GM18909 (cell line): ENCODE data around the gene TMEM214.
"Not testable (repeated sequence)": the region's sequence is repeated elsewhere in the genome, so short reads cannot be mapped to it uniquely, and the experiment has no call there.

Experiments
- ATAC-seq: cut with Tn5 transposase; IDR thresholded peaks from one replicate; pipeline ENCODE4 v1.9.1; 2021; ENCODE audit warnings: mild to moderate bottlenecking; ENCODE audit not compliant: unreplicated experiment, poor library complexity

The TMEM214 gene

DNA sequence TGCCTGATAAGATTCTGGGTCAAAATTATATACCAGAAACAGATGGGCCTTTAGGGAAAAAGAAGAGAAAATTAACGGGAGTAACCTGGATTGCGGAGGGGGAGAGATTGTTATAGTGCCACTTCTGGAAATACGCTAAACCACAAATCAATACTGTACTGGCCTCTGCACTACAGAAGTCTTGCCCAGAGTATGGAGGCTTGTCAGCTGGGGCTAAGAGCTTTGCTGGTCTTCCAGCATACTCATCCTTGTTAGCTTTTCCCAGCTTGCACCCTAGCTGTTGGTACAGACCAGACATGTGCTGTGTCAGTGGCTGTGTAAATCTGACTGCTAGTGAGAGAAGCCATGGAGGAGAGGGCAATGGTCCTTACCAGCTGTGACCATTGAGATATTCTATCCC, 27.6 kb downstream of the TMEM214 start:
- ATAC-seq = no peak

DNA sequence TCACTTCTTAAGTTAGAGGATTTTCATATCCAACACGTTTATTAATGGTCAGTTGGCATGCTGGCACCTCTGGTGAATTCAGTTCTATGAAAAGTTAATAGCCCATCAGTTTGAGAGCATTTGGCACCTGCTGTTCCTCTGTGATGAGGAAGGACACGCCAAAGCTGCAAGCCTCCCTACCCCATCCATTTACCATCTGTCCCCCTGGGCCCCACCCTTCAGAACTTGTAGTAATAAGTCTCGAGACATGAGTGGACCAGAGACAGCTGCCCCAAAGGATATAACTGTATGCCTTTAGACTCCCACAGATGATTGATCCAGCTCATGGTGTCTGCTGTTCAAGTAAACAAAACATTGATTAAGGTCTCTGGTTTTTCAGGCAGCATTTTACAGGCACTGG, 32.4 kb downstream of the TMEM214 start:
- no peak for ATAC-seq

DNA sequence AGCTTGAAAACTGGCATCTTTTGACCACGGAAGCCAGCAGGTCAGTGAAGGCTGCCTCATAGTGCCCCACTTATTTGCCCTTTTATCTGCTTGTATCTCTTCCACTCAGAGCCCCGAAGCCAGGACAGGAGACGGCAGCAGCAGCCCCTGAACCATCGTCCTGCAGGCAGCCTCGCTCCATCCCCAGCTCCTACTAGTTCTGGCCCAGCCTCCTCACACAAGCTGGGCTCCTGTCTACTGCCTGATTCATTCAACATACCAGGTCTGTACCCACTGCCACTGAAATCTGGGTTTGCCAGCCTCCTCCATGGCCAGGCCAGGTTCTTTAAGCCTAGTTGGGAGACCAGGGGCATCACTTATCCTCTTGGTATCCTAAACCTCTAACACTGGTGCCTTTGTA, 34.6 kb downstream of the TMEM214 start:
- ATAC-seq = no peak

DNA sequence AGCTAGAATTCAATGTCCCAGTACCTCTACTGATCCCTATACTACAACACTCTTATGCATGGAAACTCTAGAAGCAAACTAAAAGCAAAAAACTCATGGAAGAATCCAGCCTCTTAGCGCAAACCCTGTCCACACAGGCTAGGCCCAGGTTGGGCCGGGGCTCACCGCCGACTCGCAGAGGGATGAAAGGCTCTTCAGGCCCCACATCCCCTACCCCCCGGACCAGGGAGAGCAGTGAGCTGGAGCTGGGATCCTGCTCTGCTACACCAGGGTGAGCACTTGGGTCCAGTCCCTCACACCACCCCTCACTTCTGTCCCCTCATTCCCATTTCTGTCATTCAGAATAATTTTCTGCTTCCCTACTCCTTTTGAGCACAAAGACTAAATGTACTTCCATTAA, 36.7 kb downstream of the TMEM214 start:
- no peak for ATAC-seq

DNA sequence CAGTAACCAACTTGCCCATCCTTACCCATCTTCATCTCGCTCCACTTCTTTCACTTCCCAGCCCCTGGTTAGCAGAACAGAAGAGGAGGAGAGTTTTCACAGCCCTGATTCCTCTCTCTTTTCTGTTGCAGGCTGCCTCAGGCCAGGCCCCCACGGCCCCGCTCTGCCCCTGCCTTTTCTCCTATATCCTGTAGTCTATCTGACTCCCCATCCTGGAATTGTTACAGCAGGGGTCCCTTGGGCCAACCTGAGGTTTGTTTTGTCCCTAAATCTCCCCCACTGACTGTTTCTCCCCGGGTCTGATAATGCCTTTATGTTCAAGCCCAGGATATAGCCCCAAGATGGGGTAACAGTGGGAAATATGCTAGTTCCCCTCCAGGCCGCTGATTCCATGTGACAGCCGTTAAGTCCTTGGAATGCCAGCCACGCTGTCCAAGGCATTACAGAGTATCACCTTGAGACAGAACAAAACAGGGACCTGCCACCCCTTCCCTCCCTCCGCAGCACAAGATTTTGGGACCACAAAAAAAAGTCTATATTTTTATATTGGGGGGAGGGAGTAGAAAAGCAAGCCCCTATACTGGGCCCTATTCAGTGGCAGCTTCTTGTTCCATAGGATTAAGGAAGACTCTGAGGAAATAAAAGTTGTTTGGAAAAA, 37.3 kb downstream of the TMEM214 start:
- ATAC-seq = no peak

DNA sequence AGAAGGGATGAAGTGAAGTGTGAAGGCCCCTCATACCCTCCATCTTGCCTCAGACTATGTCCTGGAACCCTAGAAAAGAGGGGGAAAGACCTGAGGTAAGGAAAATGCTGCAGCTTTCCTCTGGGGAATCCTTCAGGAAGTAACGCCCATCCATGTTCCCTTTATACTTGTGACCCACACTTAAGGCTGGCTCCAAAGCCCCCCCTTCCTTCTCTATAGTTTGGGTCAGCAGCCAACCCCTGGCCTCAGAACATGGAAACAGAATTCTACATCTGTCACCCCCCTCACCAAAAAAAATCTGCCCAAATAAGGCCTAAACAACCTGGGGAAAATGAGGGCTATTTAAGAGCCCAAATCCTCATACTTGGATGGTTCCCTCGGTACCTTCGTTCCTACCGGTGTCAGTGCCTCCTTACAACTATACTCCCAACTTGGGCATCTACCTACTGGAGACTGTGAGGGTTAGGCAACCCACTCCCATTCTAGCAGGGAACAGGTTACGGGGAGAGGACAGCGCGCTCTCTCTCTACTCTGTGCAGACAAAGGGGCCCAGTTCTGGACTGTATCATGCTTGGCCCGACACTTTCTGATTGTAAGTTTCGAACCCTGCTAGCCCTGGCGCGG, 38.0 kb downstream of the TMEM214 start:
- ATAC-seq = no peak

DNA sequence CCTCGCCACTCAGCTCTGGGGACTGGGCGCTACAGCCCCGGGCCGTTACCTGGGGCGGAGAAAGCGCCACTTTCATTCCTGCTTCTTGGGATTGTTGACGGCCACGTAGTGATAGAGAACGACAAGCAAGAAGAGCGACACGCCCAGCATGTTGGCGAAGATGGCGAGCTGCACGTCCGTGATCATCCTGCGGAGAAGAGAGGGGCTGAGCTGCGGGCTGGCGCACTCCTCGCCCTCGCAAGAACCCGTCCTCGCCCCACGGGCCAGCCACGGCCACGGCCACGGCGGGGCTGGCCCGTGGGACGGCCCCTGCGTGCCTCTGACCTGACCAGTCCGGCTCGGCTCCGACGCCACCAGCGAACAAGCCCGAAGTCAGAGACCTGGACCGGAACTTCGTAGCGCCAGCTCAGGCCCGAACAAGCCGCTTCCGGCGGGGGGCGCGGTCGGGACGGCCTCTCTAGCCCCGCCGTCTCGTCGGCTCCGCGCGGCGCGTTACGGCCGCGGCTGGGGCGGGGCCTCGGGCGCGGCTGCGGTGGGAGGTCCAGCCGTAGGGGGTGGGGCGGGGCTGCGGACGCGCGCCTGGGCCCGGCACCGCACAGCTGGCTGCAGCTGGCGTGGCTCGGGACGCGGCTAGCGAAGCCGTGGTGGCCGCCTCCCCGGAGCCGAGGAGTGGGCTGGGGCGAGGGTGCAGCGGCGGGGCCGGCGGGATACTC, 38.7 kb downstream of the TMEM214 start, which contains the start of gene OST4:
OST4 (minus strand) TSS at position 378 of the 713 bp plus-strand sequence.
- ATAC-seq = peak; percentile 87

DNA sequence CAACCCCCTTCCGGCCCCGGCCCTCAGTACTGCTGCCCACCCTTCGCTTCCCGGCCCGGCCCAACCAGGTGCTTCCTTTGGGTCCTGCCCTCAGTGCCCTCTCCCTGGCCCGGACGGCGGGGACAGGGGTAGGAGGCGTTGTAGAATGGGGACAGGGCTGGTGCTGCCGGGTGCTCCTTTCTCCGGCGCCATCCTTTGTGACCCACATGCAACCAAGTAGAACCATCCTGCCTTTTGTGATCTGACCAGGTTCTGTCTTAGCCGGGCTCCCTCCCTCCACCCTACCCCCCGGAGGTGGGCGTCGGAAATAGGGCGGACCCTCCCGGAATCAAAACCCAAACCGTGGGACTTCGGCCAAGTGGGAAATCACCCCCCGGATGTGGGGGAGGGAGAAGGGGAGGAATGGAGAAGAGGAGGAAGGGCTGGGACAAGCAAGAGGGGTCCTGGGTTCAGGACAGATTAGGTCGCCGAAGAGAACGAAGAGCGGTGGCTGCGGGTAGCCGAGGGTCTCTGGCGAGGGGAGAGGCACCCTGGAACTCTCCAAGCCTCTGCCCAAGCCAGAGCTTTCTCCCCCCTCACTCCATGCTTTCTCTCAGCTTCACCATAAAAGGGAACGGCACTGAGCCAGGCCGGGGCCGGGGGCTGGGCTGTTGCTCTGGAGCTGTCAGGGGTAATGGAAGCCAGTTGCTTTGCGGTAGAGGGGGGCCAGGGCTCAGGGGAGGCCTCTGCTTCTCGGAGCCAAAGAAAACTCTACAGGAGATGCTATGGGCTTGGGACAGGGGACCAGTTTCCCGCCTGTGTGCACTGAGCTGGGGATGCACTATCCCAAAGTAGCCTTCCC, 39.4 kb downstream of the TMEM214 start:
- ATAC-seq = peak; percentile 12

DNA sequence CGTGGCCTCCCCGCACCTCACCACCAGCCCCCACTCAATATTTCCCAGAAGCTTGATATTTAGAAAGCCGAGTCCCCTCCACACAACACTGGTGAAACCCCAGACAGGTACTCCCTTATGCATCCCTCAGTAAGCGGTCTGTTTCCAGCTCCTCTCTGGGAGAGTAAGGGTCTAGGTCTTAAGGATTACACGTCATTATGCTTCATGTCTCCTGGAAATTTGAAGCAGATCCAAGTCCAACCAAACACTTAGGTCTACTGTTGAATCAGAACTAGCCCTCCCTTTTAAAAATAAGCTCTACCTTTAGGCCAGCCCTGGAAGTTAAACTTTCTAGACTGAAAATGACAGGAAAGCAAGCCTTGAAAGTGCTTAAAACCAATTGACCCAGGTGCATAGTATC, 40.2 kb downstream of the TMEM214 start:
- ATAC-seq = no peak

DNA sequence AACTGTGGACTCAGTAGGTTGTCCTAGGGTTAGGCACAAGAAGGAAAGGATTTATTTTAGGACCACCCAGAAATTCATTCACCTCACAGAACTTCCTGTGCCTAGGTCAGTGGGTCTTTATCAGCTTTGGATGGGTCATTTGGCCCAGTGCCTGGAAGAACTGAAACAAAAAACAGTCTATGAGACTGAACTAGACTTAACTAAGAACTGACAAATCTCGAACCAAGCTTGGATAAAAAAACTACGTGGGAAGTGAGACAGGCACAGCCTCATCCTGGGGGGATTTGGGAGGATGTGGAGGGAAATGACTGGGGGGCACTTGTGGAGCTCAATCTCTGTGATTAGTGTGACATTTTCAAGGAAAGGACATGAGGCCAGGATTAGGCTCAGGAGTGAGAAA, 41.0 kb downstream of the TMEM214 start:
- no peak for ATAC-seq

DNA sequence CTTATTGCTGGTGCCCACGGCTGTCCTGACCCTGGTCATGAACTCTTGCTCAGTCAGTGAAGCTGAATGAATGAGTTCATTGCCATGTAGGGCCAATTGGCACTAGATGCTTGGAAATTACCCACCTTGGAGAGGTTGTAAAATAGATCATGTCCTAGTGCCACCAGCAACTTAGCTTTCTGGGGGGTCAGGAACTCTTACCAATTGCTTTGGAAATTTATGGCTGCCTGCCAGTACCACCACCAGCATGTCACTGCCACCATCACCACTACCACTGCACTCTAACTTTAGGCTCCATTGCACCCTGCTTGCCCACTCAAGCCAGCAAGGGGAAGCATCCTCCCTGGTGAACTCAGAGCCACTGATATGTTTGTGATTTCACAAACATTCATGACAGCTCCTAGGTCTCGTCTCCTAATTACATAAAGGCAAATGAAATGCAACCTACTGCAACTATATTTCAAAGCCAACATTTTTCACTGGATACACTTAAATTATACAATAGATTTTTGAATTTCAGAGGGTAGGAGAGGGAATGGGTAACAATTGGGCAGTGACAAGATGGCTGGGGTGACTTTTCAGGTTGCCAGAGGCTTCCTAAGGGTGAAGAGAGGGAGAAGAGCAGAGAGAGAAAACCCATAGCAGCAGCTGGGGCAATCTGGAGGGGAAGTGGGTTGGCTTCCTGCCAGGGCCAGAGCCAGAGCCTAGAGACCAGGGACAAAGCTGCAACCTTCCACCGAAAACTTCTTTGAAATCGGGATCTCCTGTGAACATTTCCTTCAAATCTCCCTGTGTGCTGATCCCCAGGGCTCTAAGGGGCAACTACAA, 42.2 kb downstream of the TMEM214 start:
- ATAC-seq = no peak

DNA sequence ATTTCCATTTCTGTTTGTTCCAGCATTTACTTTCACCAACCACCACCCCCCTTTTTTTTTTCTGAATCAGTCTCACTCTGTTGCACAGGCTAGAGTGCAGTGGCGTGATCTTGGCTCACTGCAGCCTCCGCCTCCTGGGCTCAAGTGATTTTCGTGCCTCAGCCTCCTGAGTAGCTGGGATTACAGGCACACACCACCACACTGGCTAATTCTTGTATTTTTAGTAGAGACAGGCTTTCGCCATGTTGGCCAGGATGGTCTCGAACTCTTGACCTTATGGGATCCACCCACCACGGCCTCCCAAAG, 42.8 kb downstream of the TMEM214 start:
- ATAC-seq = not testable (repeated sequence)

DNA sequence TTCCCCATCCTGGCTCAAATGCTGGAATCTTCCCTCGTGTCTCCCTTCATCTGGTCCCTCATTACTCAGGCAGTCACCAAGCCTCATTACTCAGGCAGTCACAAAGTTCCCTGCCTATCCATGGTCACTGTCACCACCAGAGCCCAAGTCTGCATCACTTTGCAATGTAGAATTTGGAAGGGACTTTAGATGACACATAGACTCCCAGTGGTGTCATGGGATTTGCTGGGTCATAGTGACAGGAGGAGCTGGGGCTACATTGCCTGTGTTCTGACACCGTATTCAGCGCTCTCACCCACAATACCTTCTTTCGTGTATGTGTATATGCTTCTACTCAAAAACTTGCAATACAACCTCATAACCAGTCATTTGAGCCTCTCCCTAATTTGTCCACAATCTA, 43.6 kb downstream of the TMEM214 start:
- ATAC-seq = no peak

DNA sequence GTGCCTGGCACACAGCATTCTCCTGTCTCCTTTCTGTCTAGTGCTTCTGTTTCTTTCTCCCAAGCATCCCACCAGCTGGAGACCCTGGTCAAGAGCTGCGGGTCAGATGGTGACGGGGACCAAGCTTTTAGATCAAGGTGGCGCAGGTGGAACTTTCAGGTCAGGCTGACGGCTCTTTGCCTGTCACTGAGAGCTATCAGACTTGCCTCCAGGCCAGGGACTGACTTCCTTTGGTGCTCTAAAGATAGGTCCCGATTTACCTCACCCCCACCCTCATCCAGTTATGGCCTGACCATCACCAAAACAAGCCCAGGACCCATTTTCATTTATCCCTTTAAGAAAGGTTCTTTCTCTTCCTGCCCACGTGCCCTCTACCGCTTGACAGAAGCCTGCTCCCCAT, 44.5 kb downstream of the TMEM214 start:
- ATAC-seq = no peak

DNA sequence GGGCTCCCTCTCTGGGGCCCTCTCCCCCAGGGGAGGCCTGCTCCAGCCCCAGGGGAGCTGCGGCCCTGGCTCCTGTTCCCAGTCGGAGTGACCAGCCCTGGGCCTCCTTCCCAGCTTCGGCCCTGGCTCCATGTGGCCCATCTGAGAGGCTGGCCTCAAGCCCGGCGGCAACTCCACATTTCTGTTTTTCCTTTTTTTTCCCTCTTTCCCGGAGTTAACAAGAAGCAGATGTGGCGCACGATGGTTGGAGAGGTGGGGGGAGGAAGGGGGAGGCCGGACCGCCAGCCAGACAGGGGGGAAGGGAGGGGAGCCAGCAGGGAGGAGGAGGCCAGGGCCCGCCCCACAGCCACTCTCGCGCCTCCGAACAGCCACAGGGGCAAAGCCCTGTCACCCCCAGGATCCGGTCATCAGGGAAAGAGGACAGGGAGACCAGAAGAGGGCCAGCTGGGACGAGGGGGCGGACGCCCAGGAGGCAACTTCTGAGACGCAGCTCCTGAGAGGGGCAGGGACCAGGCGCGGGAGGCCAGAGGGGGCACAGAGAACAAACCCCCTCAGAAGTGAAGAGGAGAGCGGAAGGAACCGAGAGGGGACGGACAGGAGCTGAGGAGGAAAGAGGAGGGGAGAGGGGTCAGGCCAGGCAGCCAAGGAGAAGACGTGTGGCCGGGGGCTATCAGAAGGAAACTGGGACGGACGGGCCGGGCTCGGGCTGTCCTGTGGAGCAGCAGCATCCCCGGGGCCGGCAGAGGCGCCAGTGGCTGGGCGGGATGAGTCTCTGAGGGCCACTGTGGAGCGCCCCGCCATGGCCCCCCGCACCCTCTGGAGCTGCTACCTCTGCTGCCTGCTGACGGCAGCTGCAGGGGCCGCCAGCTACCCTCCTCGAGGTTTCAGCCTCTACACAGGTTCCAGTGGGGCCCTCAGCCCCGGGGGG, 45.8 kb downstream of the TMEM214 start, which contains the start of gene EMILIN1:
EMILIN1 (plus strand) TSS at position 349 of the 928 bp plus-strand sequence; CDS start at position 800, 451 bp downstream.
- no peak for ATAC-seq

DNA sequence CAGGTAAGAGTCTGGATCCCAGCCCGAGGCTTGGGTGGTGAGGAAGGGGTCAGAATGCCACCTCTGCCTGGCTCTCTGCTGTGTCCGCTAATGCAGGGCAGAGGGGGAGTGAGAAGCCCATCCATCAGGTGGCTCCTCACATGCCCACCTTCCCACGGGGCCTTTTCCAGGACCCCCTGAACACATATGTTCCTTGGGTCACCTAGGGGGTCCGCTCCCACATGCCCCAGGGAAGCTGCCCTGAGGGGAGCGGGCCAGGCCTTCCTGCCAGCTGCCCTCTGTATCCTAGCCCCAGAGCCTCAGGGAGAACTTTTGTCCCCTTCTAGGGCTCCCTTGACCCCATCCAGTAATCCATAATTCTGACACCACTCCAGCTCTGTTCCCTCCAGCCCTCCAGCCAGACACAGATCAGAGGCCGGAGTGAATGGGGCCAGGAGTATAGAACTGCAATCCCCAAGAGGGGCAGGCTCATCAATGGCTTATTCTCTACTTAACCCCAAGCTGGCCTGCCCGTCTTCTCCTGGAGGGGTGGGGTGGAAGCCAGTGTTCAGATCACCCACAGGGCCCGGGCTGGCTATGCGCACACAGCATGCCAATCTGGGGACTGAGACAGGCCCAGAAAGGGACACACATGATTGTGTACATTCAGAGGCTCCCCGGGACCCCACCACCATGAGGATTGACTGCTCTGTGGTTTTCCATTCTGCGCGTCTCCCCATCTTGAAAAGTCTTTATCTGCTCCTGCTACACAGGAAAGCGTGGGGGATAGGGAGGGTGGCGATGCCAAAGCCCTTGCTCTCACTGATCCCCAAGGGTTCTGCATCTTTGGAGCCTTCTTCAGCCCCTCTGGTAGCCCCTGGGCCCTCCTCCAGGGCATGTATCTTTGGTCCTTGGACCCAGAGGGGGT, 46.7 kb downstream of the TMEM214 start:
- no peak for ATAC-seq

DNA sequence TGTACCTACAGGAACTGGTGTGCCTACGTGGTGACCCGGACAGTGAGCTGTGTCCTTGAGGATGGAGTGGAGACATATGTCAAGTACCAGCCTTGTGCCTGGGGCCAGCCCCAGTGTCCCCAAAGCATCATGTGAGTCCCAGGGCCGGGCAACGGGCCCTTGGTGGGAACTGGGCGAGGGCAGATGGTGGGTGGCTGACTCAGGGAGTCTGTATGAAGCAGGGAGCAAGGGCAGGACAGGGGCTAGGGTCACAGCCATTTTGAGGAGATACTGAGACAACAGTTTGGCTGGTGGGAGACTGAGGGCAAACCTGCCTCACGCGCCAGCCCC, 47.3 kb downstream of the TMEM214 start:
- no peak for ATAC-seq

DNA sequence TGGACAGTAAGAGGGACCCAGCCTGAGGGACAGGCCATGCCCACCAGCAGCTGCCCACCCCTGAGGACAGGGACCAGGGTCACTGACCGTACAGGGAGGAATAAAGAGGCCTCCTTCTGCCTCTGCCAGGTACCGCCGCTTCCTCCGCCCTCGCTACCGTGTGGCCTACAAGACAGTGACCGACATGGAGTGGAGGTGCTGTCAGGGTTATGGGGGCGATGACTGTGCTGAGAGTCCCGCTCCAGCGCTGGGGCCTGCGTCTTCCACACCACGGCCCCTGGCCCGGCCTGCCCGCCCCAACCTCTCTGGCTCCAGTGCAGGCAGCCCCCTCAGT, 47.8 kb downstream of the TMEM214 start:
- no peak for ATAC-seq
